Mesendoderm (in vitro differentiated cells): ENCODE results near the gene GSTM1. TPM values are rescaled to one million over a fixed set of nuclear protein-coding genes. Genes with fewer than 3 reads are reported as not detected.
A peak's percentile ranks its signal among the peaks of the same experiment; 100 is the strongest.

Experiments
- DNase-seq: peaks from one replicate; pipeline ENCODE4 v3.0.0; 2013
- H2AK5ac ChIP-seq: 2 replicates; pipeline ENCODE4 v1.6.1; 2013; ENCODE audit warnings: low read length, inconsistent platforms
- H2BK120ac ChIP-seq: 2 replicates; pipeline ENCODE4 v1.6.1; 2013; ENCODE audit warnings: low read depth, mild to moderate bottlenecking, low read length, moderate library complexity, mixed read lengths
- H2BK15ac ChIP-seq: replicated peaks from 2 replicates; pipeline ENCODE4 v1.6.1; 2013; ENCODE audit warnings: low read depth, mild to moderate bottlenecking, moderate library complexity
- H2BK5ac ChIP-seq: 2 replicates; pipeline ENCODE4 v1.6.1; 2013; ENCODE audit warnings: low read length, inconsistent platforms
- H3K18ac ChIP-seq: 2 replicates; pipeline ENCODE4 v1.6.1; 2013; ENCODE audit warnings: mild to moderate bottlenecking, low read length, mixed read lengths
- H3K23ac ChIP-seq: one replicate; pipeline ENCODE4 v1.6.1; 2013; ENCODE audit warnings: low read length
- H3K27ac ChIP-seq: 2 replicates; pipeline ENCODE4 v1.5.1; 2013; ENCODE audit warnings: low read depth, mild to moderate bottlenecking, inconsistent platforms, low read length, moderate library complexity
- H3K27me3 ChIP-seq: 2 replicates; pipeline ENCODE4 v1.6.1; 2013; ENCODE audit warnings: low read length, control low read depth, mild to moderate bottlenecking, inconsistent platforms; ENCODE audit not compliant: insufficient read depth, poor library complexity
- H3K36me3 ChIP-seq: 2 replicates; pipeline ENCODE4 v1.6.1; 2013; ENCODE audit warnings: low read length, inconsistent platforms; ENCODE audit not compliant: control insufficient read depth, insufficient read depth
- H3K4ac ChIP-seq: one replicate; pipeline ENCODE4 v1.6.1; 2013; ENCODE audit warnings: low read depth, mild to moderate bottlenecking, low read length, moderate library complexity
- H3K4me1 ChIP-seq: 2 replicates; pipeline ENCODE4 v1.6.1; 2013; ENCODE audit warnings: low read depth, low read length, inconsistent platforms; ENCODE audit not compliant: control insufficient read depth
- H3K4me2 ChIP-seq: 2 replicates; pipeline ENCODE4 v1.6.1; 2013; ENCODE audit warnings: low read length
- H3K4me3 ChIP-seq: 2 replicates; pipeline ENCODE4 v1.5.1; 2013; ENCODE audit warnings: mild to moderate bottlenecking, low read length
- H3K56ac ChIP-seq: one replicate; pipeline ENCODE4 v1.6.1; 2013; ENCODE audit warnings: low read length
- H3K79me1 ChIP-seq: 2 replicates; pipeline ENCODE4 v1.6.1; 2013; ENCODE audit warnings: low read length, inconsistent platforms
- H3K79me2 ChIP-seq: 2 replicates; pipeline ENCODE4 v1.6.1; 2013; ENCODE audit warnings: mild to moderate bottlenecking, low read length; ENCODE audit not compliant: control insufficient read depth, insufficient read depth
- H3K9ac ChIP-seq: 2 replicates; pipeline ENCODE4 v1.6.1; 2013; ENCODE audit warnings: low read length, inconsistent platforms
- H4K5ac ChIP-seq: one replicate; pipeline ENCODE4 v1.6.1; 2013; ENCODE audit warnings: low read length
- H4K8ac ChIP-seq: one replicate; pipeline ENCODE4 v1.6.1; 2013; ENCODE audit warnings: low read depth, mild to moderate bottlenecking, control low read depth, low read length, moderate library complexity
- WGBS: extraction: QIAGEN DNeasy Blood & Tissue Kit; methylation state at CpG from one replicate; pipeline ENCODE4 v1.1.7; 2013; ENCODE audit warnings: low lambda C conversion rate, missing lambda C conversion rate; ENCODE audit not compliant: insufficient coverage; ENCODE audit errors: extremely low coverage; 5-methylcytosine and 5-hydroxymethylcytosine counted together
- polyA plus RNA-seq, 2 experiments: library from polyadenylated mRNA; stranded (reverse); fragments of 200-250 nt; gene quantifications; one replicate each; pipeline ENCODE4 v1.2.3, GENCODE V29; 2013

The GSTM1 gene
- 25.3 TPM for polyA plus RNA-seq (2013, experiment 1 of 2)
- 23.1 TPM for polyA plus RNA-seq (2013, experiment 2 of 2)

GRCh38 chr1:109687641-109688499 is at the start of gene GSTM1:
Gene GSTM1, plus strand, starts transcription at chr1:109687817. Its CDS starts 57 bp downstream, at chr1:109687874.
- H3K4me1 ChIP-seq = no peaks in the 10 kb centered on the region
- no peak within 1 kb of the TSS for H3K27ac ChIP-seq
- no peak within 1 kb of the TSS for H4K8ac ChIP-seq
- no peak within 1 kb of the TSS for H3K4ac ChIP-seq
- no peak within 1 kb of the TSS for H2BK120ac ChIP-seq
- H2BK15ac ChIP-seq = no peak within 1 kb of the TSS
- WGBS = no CpG with 5 or more reads among the region's 46 CpGs
- H3K23ac ChIP-seq = peak within 1 kb of the TSS; percentile 94
- no peaks in the 10 kb centered on the region for H3K36me3 ChIP-seq
- no peaks in the 10 kb centered on the region for H3K27me3 ChIP-seq
- peak; percentile 91 for DNase-seq
- H4K5ac ChIP-seq = no peak within 1 kb of the TSS
- H2BK5ac ChIP-seq = no peak within 1 kb of the TSS
- H3K79me1 ChIP-seq = no peaks in the 10 kb centered on the region
- no peak within 1 kb of the TSS for H3K18ac ChIP-seq
- peak within 1 kb of the TSS; percentile 93 for H3K9ac ChIP-seq
- no peaks in the 10 kb centered on the region for H3K79me2 ChIP-seq
- peak within 1 kb of the TSS; percentile 67 for H3K4me2 ChIP-seq
- peak within 1 kb of the TSS; percentile 99 for H3K56ac ChIP-seq
- H2AK5ac ChIP-seq = no peak within 1 kb of the TSS
- peak within 1 kb of the TSS; percentile 54 for H3K4me3 ChIP-seq

- Histone ChIP-seq H3K27me3 (no peaks in the 10 kb centered on the region), H4K5ac (no peak overlapping the region), H4K8ac (no peak overlapping the region), H3K4me2 (no peak overlapping the region), H3K79me1 (no peaks in the 10 kb centered on the region), H3K4me3 (no peak overlapping the region), H2BK15ac (no peak overlapping the region), H3K18ac (no peak overlapping the region), H3K79me2 (no peaks in the 10 kb centered on the region), H3K27ac (no peak overlapping the region), H3K36me3 (no peaks in the 10 kb centered on the region), H2BK120ac (no peak overlapping the region), H2AK5ac (no peak overlapping the region), H3K4me1 (peaks cover 5% of the 10 kb centered on the region), H3K23ac (no peak overlapping the region), H3K9ac (no peak overlapping the region), H3K4ac (no peak overlapping the region), H2BK5ac (no peak overlapping the region), H3K56ac (no peak overlapping the region)
- WGBS = no CpG with 5 or more reads among the region's 9 CpGs
- DNase-seq = no peak
Measured at GRCh38 chr1:109639063-109639840, 48.4 kb upstream of the GSTM1 start.

GRCh38 chr1:109639841-109640184 is 47.8 kb upstream of the GSTM1 start:
- H3K4me2 ChIP-seq = no peak overlapping the region
- no peak overlapping the region for H4K5ac ChIP-seq
- H3K4me3 ChIP-seq = no peak overlapping the region
- no peak overlapping the region for H3K23ac ChIP-seq
- no peaks in the 10 kb centered on the region for H3K27me3 ChIP-seq
- H2BK120ac ChIP-seq = no peak overlapping the region
- no peak overlapping the region for H2AK5ac ChIP-seq
- no peak for DNase-seq
- no peak overlapping the region for H3K18ac ChIP-seq
- no peak overlapping the region for H2BK15ac ChIP-seq
- no CpG with 5 or more reads among the region's 6 CpGs for WGBS
- no peak overlapping the region for H2BK5ac ChIP-seq
- H3K27ac ChIP-seq = no peak overlapping the region
- H4K8ac ChIP-seq = no peak overlapping the region
- H3K79me2 ChIP-seq = no peaks in the 10 kb centered on the region
- no peaks in the 10 kb centered on the region for H3K36me3 ChIP-seq
- peaks cover 5% of the 10 kb centered on the region for H3K4me1 ChIP-seq
- H3K4ac ChIP-seq = no peak overlapping the region
- H3K9ac ChIP-seq = no peak overlapping the region
- no peaks in the 10 kb centered on the region for H3K79me1 ChIP-seq
- no peak overlapping the region for H3K56ac ChIP-seq

- H3K4ac ChIP-seq = no peak overlapping the region
- no CpG with 5 or more reads among the region's 5 CpGs for WGBS
- peak; percentile 73 for DNase-seq
Measured at GRCh38 chr1:109640285-109640865, 47.2 kb upstream of the GSTM1 start.

GRCh38 chr1:109641078-109641740 is 46.4 kb upstream of the GSTM1 start:
- Histone ChIP-seq H4K5ac (no peak overlapping the region), H2BK120ac (no peak overlapping the region), H3K4me3 (no peak overlapping the region), H2AK5ac (no peak overlapping the region), H2BK15ac (no peak overlapping the region), H3K4me1 (peaks cover 5% of the 10 kb centered on the region), H3K23ac (no peak overlapping the region), H3K9ac (no peak overlapping the region), H4K8ac (no peak overlapping the region), H3K27ac (no peak overlapping the region), H3K56ac (no peak overlapping the region), H3K4ac (no peak overlapping the region), H3K27me3 (no peaks in the 10 kb centered on the region), H3K79me1 (no peaks in the 10 kb centered on the region), H2BK5ac (no peak overlapping the region), H3K18ac (no peak overlapping the region), H3K4me2 (no peak overlapping the region), H3K79me2 (no peaks in the 10 kb centered on the region), H3K36me3 (no peaks in the 10 kb centered on the region)
- DNase-seq = no peak
- no CpG with 5 or more reads among the region's 2 CpGs for WGBS

More at GRCh38 chr1:109640285-109640865, 47.2 kb upstream of the GSTM1 start:
- peaks cover 5% of the 10 kb centered on the region for H3K4me1 ChIP-seq
- H3K27ac ChIP-seq = no peak overlapping the region
- H2BK120ac ChIP-seq = no peak overlapping the region
- H3K18ac ChIP-seq = no peak overlapping the region
- H2AK5ac ChIP-seq = no peak overlapping the region
- H3K79me1 ChIP-seq = no peaks in the 10 kb centered on the region
- no peak overlapping the region for H2BK5ac ChIP-seq
- no peak overlapping the region for H4K5ac ChIP-seq
- H3K4me3 ChIP-seq = no peak overlapping the region
- no peak overlapping the region for H4K8ac ChIP-seq
- no peak overlapping the region for H2BK15ac ChIP-seq
- H3K56ac ChIP-seq = no peak overlapping the region
- no peak overlapping the region for H3K4me2 ChIP-seq
- H3K9ac ChIP-seq = no peak overlapping the region
- H3K27me3 ChIP-seq = no peaks in the 10 kb centered on the region
- no peak overlapping the region for H3K23ac ChIP-seq
- H3K79me2 ChIP-seq = no peaks in the 10 kb centered on the region
- H3K36me3 ChIP-seq = no peaks in the 10 kb centered on the region
